ENCODE results near the gene LRCH1. TPM values are rescaled to one million over a fixed set of nuclear protein-coding genes. Genes with fewer than 3 reads are reported as not detected.

The LRCH1 gene
- total and polyA plus RNA-seq, 11 donors: 4.5 to 20.1 (median 12.5) TPM

DNA sequence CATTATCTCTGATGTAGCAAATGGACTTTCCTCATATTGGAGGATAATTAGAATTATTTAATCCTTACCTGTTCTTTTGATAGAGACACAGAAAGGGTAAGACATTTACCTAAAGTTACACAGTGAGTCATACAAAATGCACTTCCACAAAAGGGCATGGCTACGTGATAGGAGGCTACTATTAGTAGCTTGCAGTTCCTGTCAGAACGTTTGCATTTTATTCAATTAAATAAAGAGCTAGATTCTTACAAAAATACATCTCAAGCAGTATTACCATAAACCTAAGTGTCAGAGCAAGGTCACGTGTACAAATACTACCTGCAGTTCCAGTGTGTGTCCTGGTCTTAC, 123.4 kb downstream of the LRCH1 start:
- TF ChIP-seq POLR2A (IDR thresholded peaks at IDR 0.05): no peak
- TF ChIP-seq, protein P1, sequence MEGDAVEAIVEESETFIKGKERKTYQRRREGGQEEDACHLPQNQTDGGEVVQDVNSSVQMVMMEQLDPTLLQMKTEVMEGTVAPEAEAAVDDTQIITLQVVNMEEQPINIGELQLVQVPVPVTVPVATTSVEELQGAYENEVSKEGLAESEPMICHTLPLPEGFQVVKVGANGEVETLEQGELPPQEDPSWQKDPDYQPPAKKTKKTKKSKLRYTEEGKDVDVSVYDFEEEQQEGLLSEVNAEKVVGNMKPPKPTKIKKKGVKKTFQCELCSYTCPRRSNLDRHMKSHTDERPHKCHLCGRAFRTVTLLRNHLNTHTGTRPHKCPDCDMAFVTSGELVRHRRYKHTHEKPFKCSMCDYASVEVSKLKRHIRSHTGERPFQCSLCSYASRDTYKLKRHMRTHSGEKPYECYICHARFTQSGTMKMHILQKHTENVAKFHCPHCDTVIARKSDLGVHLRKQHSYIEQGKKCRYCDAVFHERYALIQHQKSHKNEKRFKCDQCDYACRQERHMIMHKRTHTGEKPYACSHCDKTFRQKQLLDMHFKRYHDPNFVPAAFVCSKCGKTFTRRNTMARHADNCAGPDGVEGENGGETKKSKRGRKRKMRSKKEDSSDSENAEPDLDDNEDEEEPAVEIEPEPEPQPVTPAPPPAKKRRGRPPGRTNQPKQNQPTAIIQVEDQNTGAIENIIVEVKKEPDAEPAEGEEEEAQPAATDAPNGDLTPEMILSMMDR (IDR thresholded peaks at IDR 0.05): no peak
- Histone ChIP-seq H3K4me3 (no peak overlapping the region), H3K4me1 (peaks cover 3 to 83% (median 43%) of the 10 kb centered on the region in 12 donors), H3K27ac (peak overlapping the region in 1 of 12 donors; percentile 19), H3K27me3 (no peaks in the 10 kb centered on the region), H3K9me3 (no peaks in the 10 kb centered on the region), H3K36me3 (peaks cover 0 to 7% (median 0%) of the 10 kb centered on the region in 9 donors)
- WGBS, 4 donors: 45 to 72% (median 56%) methylated on average over 3 of the region's 3 CpGs
- intact Hi-C loops (cut with DNase I): loop anchor here in 1 of 10 donors (10.0 kb wide), 1 partner anchor 62 kb away; no protein-coding TSS in a partner anchor
- DNase-seq (no peak), ATAC-seq (no peak)

- H3K4me3 ChIP-seq: peak overlapping the region in 10 of 12 donors; percentile 8 to 52 (median 40)
Measured at GRCh38 chr13:46679369-46680120, 126.6 kb downstream of the LRCH1 start.

GRCh38 chr13:46682015-46682414, 129.0 kb downstream of the LRCH1 start:
- Histone ChIP-seq H3K4me3 (no peak overlapping the region), H3K36me3 (peaks cover 0 to 11% (median 3%) of the 10 kb centered on the region in 9 donors), H3K9me3 (no peaks in the 10 kb centered on the region), H3K4me1 (peaks cover 0 to 64% (median 46%) of the 10 kb centered on the region in 12 donors), H3K27ac (no peak overlapping the region), H3K27me3 (no peaks in the 10 kb centered on the region)
- TF ChIP-seq, protein P1 (IDR thresholded peaks at IDR 0.05): no peak
- no peak for TF ChIP-seq POLR2A (IDR thresholded peaks at IDR 0.05)
- ATAC-seq (no peak), DNase-seq (no peak)
- intact Hi-C loops (cut with DNase I): loop anchor here in 6 of 10 donors (5.0 to 10.0 kb wide), 2 partner anchors 127 to 130 kb away; partner anchors contain the start of gene LRCH1 (in 6 of the 6)
- 91 to 98% (median 97%) methylated on average over 3 of the region's 3 CpGs for WGBS, 4 donors

More at GRCh38 chr13:46679369-46680120, 126.6 kb downstream of the LRCH1 start:
- H3K4me1 ChIP-seq: peaks cover 3 to 65% (median 40%) of the 10 kb centered on the region in 12 donors
- H3K27me3 ChIP-seq: no peaks in the 10 kb centered on the region
- WGBS, 4 donors: 32 to 41% (median 36%) methylated on average over 12 of the region's 12 CpGs
- intact Hi-C loops (cut with DNase I): loop anchor here in 7 of 10 donors (5.0 to 10.0 kb wide), 3 partner anchors 65 to 127 kb away; partner anchors contain the start of gene LRCH1 (in 6 of the 7)
- DNase-seq (peak in 1 of 5 donors; percentile 39), ATAC-seq (peak; percentile 64 to 87 (median 72))
- peaks cover 0 to 9% (median 3%) of the 10 kb centered on the region in 9 donors for H3K36me3 ChIP-seq
- H3K9me3 ChIP-seq: no peaks in the 10 kb centered on the region
- TF ChIP-seq POLR2A (IDR thresholded peaks at IDR 0.05): no peak
- TF ChIP-seq, protein P1 (IDR thresholded peaks at IDR 0.05): peak in 8 of 12 donors; percentile 13 to 46 (median 22)
- peak overlapping the region in 11 of 12 donors; percentile 15 to 87 (median 69) for H3K27ac ChIP-seq

DNA sequence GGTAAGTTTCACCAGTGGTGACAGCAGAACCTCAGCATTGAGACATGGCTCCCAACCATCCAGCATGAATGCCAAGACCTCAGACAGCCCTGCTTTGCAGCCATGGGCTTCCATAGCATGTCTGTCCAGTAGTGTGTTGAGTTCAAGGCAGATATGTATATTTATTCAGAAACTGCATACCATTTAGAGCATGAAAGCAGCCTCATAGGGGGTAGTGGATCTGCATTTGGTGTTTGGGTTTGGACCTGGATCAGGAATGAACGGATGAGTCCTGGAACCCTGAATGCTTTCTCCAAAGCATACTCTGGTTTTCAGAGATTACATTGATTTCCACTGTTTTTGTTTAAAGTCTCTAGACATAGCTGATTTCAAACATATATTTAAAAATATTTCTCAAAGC, 129.7 kb downstream of the LRCH1 start:
- no peaks in the 10 kb centered on the region for H3K9me3 ChIP-seq
- DNase-seq (no peak), ATAC-seq (no peak)
- intact Hi-C loops (cut with DNase I): loop anchor here in 6 of 10 donors (5.0 to 10.0 kb wide), 2 partner anchors 128 to 130 kb away; partner anchors contain the start of gene LRCH1 (in 6 of the 6)
- H3K27me3 ChIP-seq: no peaks in the 10 kb centered on the region
- WGBS, 4 donors: 92 to 100% (median 98%) methylated on average over 1 of the region's 1 CpG
- H3K27ac ChIP-seq: peak overlapping the region in 1 of 12 donors; percentile 51
- H3K36me3 ChIP-seq: peaks cover 0 to 11% (median 3%) of the 10 kb centered on the region in 9 donors
- H3K4me1 ChIP-seq: peaks cover 2 to 67% (median 49%) of the 10 kb centered on the region in 12 donors
- H3K4me3 ChIP-seq: no peak overlapping the region
- TF ChIP-seq, protein P1 (IDR thresholded peaks at IDR 0.05): no peak
- no peak for TF ChIP-seq POLR2A (IDR thresholded peaks at IDR 0.05)
